Stimulated activated CD8-positive, alpha-beta memory T cell treated with anti-CD3 and anti-CD28 coated beads, Interleukin-7, amount 100 ng/mL, for 24 hours (primary cell): ENCODE results near the gene DDX4.
"Not testable (repeated sequence)": the region's sequence is repeated elsewhere in the genome, so short reads cannot be mapped to it uniquely, and the experiment has no call there.

Source experiments
- DNase-seq: peaks from one replicate; pipeline ENCODE4 v3.0.0-alpha.2; 2020; ENCODE audit warnings: low read depth

The DDX4 gene

GRCh38 chr5:55724281-55724680 is 13.6 kb upstream of the DDX4 start:
- DNase-seq: no peak

GRCh38 chr5:55731848-55732247 is 6.0 kb upstream of the DDX4 start:
- no peak for DNase-seq

- no peak for DNase-seq
Measured at GRCh38 chr5:55732585-55732984, 5.3 kb upstream of the DDX4 start.

- DNase-seq: no peak
Measured at GRCh38 chr5:55734658-55735057, 3.2 kb upstream of the DDX4 start.

- no peak for DNase-seq
Measured at GRCh38 chr5:55742778-55743177, 4.9 kb downstream of the DDX4 start.

GRCh38 chr5:55747778-55748318 is 10.0 kb downstream of the DDX4 start:
- no peak for DNase-seq

GRCh38 chr5:55749387-55749786 is 11.5 kb downstream of the DDX4 start:
- DNase-seq: no peak

- DNase-seq: no peak
Measured at GRCh38 chr5:55750063-55750462, 12.2 kb downstream of the DDX4 start.

GRCh38 chr5:55750499-55750898 is 12.6 kb downstream of the DDX4 start:
- no peak for DNase-seq

GRCh38 chr5:55758231-55758630 is 20.4 kb downstream of the DDX4 start:
- no peak for DNase-seq

GRCh38 chr5:55758714-55759113 is 20.9 kb downstream of the DDX4 start:
- no peak for DNase-seq

- not testable (repeated sequence) for DNase-seq
Measured at GRCh38 chr5:55761721-55762120, 23.9 kb downstream of the DDX4 start.

GRCh38 chr5:55763746-55764420 is 26.0 kb downstream of the DDX4 start:
- no peak for DNase-seq

GRCh38 chr5:55768279-55768678 is 30.4 kb downstream of the DDX4 start:
- no peak for DNase-seq

GRCh38 chr5:55771175-55771655 is 33.4 kb downstream of the DDX4 start:
- DNase-seq: no peak

GRCh38 chr5:55773057-55773456 is 35.2 kb downstream of the DDX4 start:
- no peak for DNase-seq

- no peak for DNase-seq
Measured at GRCh38 chr5:55777332-55777731, 39.5 kb downstream of the DDX4 start.

GRCh38 chr5:55800924-55801323 is 63.1 kb downstream of the DDX4 start:
- no peak for DNase-seq

GRCh38 chr5:55808814-55809213 is 71.0 kb downstream of the DDX4 start:
- DNase-seq: not testable (repeated sequence)

GRCh38 chr5:55815939-55816338 is 78.1 kb downstream of the DDX4 start:
- not testable (repeated sequence) for DNase-seq

- no peak for DNase-seq
Measured at GRCh38 chr5:55816342-55816741, 78.5 kb downstream of the DDX4 start.

GRCh38 chr5:55817030-55817429 is 79.2 kb downstream of the DDX4 start:
- DNase-seq: no peak

GRCh38 chr5:55820488-55820887 is 82.6 kb downstream of the DDX4 start:
- DNase-seq: no peak
